GM12873 (cell line): ENCODE data around the gene ADAMTSL1.

Experiments used
- TF ChIP-seq, protein P1 (sequence below): IDR thresholded peaks from 2 replicates; pipeline ENCODE4 v1.5.1; 2012; ENCODE audit warnings: low read depth, mild to moderate bottlenecking, moderate library complexity, low read length, control low read depth; ENCODE audit not compliant: insufficient read depth; ENCODE audit errors: missing control alignments

ADAMTSL1 gene

DNA sequence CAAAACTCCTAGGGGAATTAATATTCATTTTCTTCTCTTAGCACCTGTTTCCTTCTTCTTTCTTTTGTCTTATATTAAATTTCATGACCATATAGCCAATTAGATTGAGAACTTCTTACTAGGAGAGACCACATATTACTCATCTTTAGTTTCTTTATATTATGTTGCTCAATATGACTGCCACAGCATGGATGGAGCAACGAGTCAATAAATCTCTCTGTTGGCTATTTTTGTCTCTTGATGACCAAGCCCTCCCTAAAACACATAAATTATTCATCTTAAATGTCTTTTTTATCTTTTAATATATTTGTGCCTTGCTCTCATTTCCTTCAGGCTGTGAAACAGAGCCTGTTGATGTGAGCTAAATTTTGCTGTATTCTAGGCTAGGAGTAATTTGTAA lies 123.0 kb downstream of the ADAMTSL1 start:
- TF ChIP-seq, protein P1, sequence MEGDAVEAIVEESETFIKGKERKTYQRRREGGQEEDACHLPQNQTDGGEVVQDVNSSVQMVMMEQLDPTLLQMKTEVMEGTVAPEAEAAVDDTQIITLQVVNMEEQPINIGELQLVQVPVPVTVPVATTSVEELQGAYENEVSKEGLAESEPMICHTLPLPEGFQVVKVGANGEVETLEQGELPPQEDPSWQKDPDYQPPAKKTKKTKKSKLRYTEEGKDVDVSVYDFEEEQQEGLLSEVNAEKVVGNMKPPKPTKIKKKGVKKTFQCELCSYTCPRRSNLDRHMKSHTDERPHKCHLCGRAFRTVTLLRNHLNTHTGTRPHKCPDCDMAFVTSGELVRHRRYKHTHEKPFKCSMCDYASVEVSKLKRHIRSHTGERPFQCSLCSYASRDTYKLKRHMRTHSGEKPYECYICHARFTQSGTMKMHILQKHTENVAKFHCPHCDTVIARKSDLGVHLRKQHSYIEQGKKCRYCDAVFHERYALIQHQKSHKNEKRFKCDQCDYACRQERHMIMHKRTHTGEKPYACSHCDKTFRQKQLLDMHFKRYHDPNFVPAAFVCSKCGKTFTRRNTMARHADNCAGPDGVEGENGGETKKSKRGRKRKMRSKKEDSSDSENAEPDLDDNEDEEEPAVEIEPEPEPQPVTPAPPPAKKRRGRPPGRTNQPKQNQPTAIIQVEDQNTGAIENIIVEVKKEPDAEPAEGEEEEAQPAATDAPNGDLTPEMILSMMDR, result no peak

DNA sequence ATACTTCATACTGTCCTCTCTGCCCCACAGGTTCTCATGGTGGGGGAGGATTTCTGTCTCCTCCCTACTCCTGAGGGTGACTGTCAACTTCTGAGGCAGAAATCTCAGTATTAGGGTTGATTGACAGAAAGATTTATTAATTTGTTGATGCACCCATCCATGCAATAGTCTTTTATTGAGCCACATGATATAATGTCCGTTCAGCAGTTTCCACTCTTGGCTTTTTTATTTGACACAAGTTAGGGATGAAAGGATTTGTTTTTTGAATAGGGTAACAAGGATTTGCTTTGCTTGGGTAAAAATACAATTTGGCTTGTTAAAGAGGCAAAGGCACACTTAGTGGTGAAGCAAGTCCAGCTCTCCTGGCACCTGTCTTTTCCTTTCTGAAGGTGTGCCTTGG lies 125.0 kb downstream of the ADAMTSL1 start:
- TF ChIP-seq, protein P1, result no peak

- TF ChIP-seq, protein P1, result no peak
Measured at GRCh38 chr9:18601026-18601425, 127.1 kb downstream of the ADAMTSL1 start.

DNA sequence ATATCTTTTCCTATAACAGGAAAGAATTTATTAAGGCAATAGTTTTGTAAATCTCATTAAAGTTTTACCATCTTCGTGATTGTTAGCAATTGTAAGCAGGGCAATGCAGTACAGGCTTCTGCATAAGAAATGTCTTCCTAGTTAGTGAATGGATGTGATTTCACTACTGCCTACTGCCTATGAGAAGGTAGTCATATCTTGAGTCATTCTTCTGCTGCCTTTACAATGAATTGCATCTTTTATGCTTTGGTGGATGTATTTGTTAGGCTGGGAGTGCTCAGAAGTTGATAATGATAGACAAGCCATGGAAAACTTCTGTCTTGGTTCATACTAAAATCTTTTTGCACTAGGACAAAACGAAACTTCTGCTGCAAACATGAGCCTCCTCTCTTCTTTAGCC lies 128.0 kb downstream of the ADAMTSL1 start:
- TF ChIP-seq, protein P1, result no peak

GRCh38 chr9:18604767-18605730 lies 131.1 kb downstream of the ADAMTSL1 start:
- TF ChIP-seq, protein P1, result no peak

DNA sequence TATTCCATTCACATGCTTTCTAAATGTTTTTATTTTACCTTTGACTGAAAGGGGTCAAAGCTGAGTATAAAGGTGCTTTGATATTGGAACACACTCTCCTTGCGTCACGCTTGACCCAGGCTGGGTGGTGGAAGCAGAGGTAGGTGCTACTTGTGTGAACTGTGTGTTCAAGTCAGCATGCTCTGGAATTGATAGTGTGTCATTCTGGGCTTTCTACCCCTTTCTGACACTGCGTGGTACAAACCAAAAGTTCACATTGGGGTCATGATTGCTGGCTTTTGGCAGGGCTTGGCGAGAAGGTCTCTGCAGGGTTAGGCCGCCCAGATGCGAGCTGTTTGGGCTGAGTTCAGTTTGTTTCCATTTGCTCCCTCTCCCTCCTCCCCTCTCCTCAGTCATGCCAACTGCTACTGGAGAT lies 131.8 kb downstream of the ADAMTSL1 start:
- TF ChIP-seq, protein P1, result no peak

GRCh38 chr9:18606281-18606680 lies 132.3 kb downstream of the ADAMTSL1 start:
- TF ChIP-seq, protein P1, result no peak
